Measurements from ENCODE around the gene ANKRD11.
"Not testable (repeated sequence)": the region's sequence is repeated elsewhere in the genome, so short reads cannot be mapped to it uniquely, and the experiment has no call there.

ANKRD11 gene

GRCh38 chr16:89428605-89429004 is 61.8 kb downstream of the ANKRD11 start:
- not testable (repeated sequence) for DNase-seq (ENCODE audit: low read depth)

DNA sequence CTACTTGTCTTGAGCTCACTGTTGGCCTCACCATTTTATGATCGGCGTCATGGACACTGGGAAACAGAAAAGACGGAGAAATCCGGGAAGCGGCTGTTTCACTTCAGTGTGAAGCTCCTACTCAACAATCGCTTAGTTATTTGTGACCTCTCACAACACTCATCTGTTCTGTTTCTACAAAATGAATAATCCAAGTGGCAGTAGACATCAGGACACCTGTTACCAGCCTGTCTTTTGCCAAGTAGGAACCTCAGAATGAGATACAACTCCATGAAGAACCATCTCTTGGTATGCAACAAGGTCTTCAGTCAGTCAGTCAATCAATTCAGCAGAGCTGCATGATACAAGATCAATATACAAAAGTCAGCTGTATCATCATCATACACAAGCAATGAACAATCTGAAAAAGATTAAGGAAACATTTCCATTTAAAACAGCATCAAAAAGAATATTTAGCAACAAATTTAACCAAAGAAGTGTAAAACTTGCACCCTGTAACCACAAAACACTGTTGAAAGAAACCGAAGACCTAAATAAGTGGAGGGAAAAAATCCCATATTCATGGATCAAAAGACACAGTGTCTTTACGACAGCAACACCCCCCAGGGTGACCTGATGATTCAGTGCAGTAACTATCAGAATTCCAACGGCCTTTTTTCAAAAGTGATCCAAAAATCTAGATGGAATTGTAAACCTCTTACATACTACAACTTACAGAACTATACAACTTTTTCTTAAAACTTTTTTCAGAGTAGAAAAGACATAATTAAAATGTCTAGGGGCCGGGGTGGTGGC is 63.4 kb downstream of the ANKRD11 start:
- DNase-seq (ENCODE audit: low read depth) = no peak

DNA sequence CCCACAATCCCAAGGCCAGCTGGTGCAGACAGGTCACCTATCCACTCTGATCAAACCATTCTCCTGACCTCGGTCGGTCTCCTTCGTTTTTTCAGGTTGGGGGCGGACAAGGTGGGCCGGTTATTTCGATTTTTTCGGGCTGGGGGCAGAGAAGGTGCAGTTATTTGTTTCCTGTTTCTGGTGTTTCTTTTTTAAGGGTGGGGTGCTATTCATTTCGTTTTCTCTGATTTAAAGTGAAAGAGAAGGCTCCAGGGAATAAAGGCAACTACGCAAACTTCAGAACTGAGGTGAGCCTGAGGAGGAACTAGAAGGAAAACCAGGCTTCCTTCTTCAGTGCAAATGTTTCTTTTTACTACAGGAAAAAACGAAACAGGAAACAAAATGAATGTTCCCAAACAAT is 64.8 kb downstream of the ANKRD11 start:
- no peak for DNase-seq (ENCODE audit: low read depth)

DNA sequence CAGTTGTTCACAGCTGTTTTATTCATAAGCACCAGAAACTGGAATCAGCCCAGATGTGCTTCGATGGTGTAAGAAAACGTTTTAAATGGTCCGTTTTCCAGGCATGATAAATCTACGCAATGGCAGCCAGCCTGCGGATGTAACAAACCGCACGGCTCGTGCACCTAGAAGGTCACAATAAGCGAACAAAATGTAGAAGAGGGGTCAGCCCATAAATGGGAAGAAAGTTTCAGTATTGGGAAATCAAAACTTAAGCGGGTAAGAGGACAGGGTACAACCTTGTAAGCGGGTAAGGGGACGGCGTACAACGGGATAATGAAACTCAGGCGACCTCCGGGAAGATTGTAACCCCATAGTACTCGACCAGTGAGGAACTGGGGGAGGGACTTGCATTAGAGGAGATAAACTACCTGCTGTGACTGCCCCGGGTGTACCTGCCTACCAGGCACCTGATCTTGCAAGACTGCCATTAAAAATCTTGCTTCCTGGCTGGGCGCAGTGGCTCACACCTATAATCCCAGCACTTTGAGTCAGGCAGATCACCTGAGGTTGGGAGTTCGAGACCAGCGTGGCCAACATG is 66.6 kb downstream of the ANKRD11 start:
- no peak for DNase-seq (ENCODE audit: low read depth)

- DNase-seq (ENCODE audit: low read depth) = no peak
These were observed 67.3 kb downstream of the ANKRD11 start for GRCh38 chr16:89422905-89423630.

- DNase-seq (ENCODE audit: low read depth) = no peak
These were observed 67.8 kb downstream of the ANKRD11 start for GRCh38 chr16:89422527-89422904.

DNA sequence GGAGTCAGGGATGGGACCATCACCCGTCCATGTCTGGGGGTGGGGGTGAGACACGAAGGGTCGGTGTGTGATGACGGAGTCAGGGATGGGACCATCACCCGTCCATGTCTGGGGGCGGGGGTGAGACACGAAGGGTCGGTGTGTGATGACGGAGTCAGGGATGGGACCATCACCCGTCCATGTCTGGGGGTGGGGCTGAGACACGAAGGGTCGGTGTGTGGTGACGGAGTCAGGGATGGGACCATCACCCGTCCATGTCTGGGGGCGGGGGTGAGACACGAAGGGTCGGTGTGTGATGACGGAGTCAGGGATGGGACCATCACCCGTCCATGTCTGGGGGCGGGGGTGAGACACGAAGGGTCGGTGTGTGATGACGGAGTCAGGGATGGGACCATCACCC is 69.1 kb downstream of the ANKRD11 start:
- DNase-seq (ENCODE audit: low read depth) = not testable (repeated sequence)

- no peak for DNase-seq (ENCODE audit: low read depth)
These were observed 70.2 kb downstream of the ANKRD11 start for GRCh38 chr16:89420204-89420603.

GRCh38 chr16:89418352-89418751 is 72.0 kb downstream of the ANKRD11 start:
- no peak for DNase-seq (ENCODE audit: low read depth)

- DNase-seq (ENCODE audit: low read depth) = no peak
These were observed 73.0 kb downstream of the ANKRD11 start for GRCh38 chr16:89417352-89417751.

- no peak for DNase-seq (ENCODE audit: low read depth)
These were observed 76.4 kb downstream of the ANKRD11 start for GRCh38 chr16:89413811-89414585.

GRCh38 chr16:89412811-89413210 is 77.5 kb downstream of the ANKRD11 start:
- DNase-seq (ENCODE audit: low read depth) = no peak

GRCh38 chr16:89411335-89411850 is 79.0 kb downstream of the ANKRD11 start:
- DNase-seq (ENCODE audit: low read depth) = no peak

DNA sequence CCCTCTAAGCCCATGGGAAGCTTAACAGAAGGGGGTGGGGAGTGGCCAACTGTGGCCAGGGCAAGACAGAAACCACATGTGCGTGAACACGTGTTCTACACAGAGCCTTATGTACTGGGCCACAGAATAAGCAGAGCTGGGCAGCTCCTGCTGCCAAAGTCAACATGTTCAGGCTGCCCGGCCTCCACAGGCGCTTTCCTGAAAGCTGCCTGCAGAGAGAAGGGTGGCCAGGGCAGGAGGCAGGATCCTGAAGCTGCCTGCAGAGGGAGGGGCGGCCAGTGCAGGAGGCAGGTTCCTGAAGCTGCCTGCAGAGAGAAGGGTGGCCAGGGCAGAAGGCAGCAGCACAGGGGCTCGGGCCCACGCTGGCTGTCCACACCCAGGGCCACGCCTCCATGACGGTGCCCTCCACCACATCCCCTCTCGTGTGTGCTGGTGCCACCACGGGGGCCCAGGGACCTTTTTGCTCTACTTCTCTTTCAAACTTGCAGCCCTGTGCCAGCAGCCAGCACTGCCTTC is 79.5 kb downstream of the ANKRD11 start:
- DNase-seq (ENCODE audit: low read depth) = peak; percentile 93

GRCh38 chr16:89410322-89410721 is 80.0 kb downstream of the ANKRD11 start:
- no peak for DNase-seq (ENCODE audit: low read depth)

GRCh38 chr16:89409161-89409711 is 81.1 kb downstream of the ANKRD11 start:
- DNase-seq (ENCODE audit: low read depth) = no peak

DNA sequence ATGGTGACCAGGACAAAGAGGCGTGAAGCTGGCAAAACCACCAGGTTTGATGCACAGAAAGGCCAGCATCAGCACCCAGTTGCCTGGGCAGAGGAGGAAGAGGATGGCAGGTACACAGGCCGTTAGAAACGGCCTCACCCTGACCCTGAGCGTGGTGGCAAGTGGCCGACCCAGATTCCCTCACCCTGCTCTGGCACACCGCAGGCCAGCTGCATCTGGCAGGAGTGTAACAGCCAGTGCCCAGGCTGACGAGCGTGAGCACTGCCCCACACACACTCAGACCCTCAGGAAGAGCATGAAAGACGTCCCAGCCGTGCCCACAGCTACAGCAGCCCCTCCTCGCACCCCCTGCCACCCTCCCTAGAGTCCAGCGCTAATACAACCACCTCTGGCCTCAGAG is 82.0 kb downstream of the ANKRD11 start:
- DNase-seq (ENCODE audit: low read depth) = no peak

DNA sequence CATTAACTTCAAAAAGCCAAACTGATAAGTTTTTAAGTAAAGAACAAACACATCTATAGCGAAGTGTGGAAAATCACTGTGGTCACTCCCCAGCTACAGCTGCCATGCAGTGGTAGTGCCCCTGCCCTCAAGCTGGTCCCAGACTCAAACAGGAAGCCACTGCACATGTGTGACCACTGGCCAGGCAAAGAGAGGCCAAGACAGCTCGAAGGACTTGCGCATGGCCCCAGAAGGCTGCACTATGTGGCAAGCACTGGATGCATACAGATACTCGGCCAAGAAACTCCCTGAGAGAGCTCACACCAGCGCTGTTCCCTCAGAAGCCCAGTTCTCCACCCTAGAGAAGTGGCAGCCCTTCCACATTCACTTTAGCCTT is 82.4 kb downstream of the ANKRD11 start:
- no peak for DNase-seq (ENCODE audit: low read depth)

GRCh38 chr16:89407282-89407924 is 83.0 kb downstream of the ANKRD11 start:
- no peak for DNase-seq (ENCODE audit: low read depth)

DNA sequence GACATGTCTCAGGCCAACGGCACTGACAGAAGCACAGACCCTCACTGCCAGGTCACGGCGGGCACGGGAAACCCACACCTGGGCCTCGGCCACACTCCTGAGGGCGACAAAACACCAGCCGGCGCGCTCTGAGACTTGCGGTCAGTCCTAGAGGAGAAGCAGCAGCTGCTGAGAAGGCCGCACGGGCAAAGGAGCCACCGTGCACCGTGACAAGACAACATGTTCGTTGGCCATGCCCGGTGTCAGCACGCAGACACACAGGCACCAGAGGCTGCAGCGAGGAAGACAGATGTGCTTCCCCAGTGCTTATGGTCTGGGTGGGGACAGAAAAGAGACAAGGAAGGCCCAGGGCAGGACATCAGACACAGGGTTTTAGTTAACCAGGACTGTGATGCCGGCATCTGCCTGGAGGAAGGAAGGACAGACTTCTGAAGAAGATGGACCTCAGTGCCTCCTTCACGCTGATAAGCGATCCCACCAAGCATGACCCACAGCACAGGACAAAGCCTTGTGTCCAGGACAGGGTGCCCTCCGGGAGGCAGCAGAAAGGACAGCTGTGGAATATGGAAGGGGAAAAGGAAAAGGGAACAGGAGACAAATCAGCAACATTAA is 84.0 kb downstream of the ANKRD11 start:
- no peak for DNase-seq (ENCODE audit: low read depth)

GRCh38 chr16:89404561-89404960 is 85.8 kb downstream of the ANKRD11 start:
- no peak for DNase-seq (ENCODE audit: low read depth)
